Left lung (tissue), 10 donors: ENCODE results near the gene PAM16. TPM values are rescaled to one million over a fixed set of nuclear protein-coding genes. Genes with fewer than 3 reads are reported as not detected.

ENCODE experiments used
- ATAC-seq: fragments of 200-7000 bp; cut with Tn5 transposase; one replicate; pipeline ENCODE4 v1.9.1; 2020; ENCODE audit warnings: moderate library complexity
- DNase-seq, 4 donors: peaks; one replicate each; pipeline ENCODE4 v3.0.0-alpha.2; 2013 to 2020
- H3K27ac ChIP-seq, 2 donors: fragments of 200-600 bp; sonication (generic) in 1 of 2; one replicate each; pipeline versions ENCODE4 v1.5.0 to v1.8.0; 2020 to 2021
- H3K27me3 ChIP-seq, 2 donors: fragments of 200-600 bp; sonication (generic) in 1 of 2; one replicate each; pipeline versions ENCODE4 v1.5.0 to v1.8.0; 2020 to 2021
- H3K36me3 ChIP-seq, 2 donors: fragments of 200-600 bp; sonication (generic) in 1 of 2; one replicate each; pipeline versions ENCODE4 v1.5.0 to v1.8.0; 2020 to 2021
- H3K4me1 ChIP-seq, 2 donors: fragments of 200-600 bp; one replicate each; pipeline ENCODE4 v1.8.0; 2021
- H3K4me3 ChIP-seq, 2 donors: fragments of 200-600 bp; sonication (generic) in 1 of 2; one replicate each; pipeline versions ENCODE4 v1.5.0 to v1.8.0; 2020 to 2021; ENCODE audit warnings: mild to moderate bottlenecking in 1 of 2
- H3K9me3 ChIP-seq, 2 donors: fragments of 200-600 bp; sonication (generic) in 1 of 2; one replicate each; pipeline versions ENCODE4 v1.5.0 to v1.8.0; 2020 to 2021
- CTCF ChIP-seq, 2 donors: fragments of 200-600 bp; sonication (generic) in 1 of 2; IDR thresholded peaks; one replicate each; pipeline versions ENCODE4 v1.5.0 to v1.8.0; 2021; ENCODE audit warnings: antibody characterized with exemption in 2 of 2
- intact Hi-C, 2 donors: fragments of 100-400 bp; cut with DNase I; formaldehyde crosslinking; loops; one replicate each; pipeline versions ENCODE4 v1.11.2 to v1.14.2; 2022
- polyA plus RNA-seq, 6 donors: library from polyadenylated mRNA; unstranded; fragments of 120-200 nt; gene quantifications; one replicate each; pipeline ENCODE4 v1.2.1, GENCODE V29; 2013; ENCODE audit not compliant: insufficient read length in 6 of 6
- total RNA-seq, 2 donors: library from RNA; stranded (reverse); fragmentation: NEBNext Ultra II Directional; extraction: Animal tissue kit (Norgen Biotek cat#: 25700); gene quantifications; one replicate each; pipeline ENCODE4 v1.2.1, GENCODE V29; 2021
- donor health status: DM: no; HTN: yes; CAD: no.
- donor health status: DM: no; HTN: no; CAD: no.

The PAM16 gene
- total and polyA plus RNA-seq, 8 donors, result 19.1 to 44.6 (median 29.8) TPM

- Histone ChIP-seq H3K27ac (no peak overlapping the region), H3K36me3 (peaks cover 0 to 74% of the 10 kb centered on the region in 2 donors), H3K4me1 (peaks cover 4 to 13% of the 10 kb centered on the region in 2 donors), H3K9me3 (no peaks in the 10 kb centered on the region), H3K27me3 (no peaks in the 10 kb centered on the region), H3K4me3 (no peak overlapping the region)
- ATAC-seq, result no peak
- no peak for DNase-seq
- intact Hi-C loops, result no loop called here
- TF ChIP-seq CTCF (IDR thresholded peaks at IDR 0.05), result no peak
Observed at GRCh38 chr16:4365014-4365406, 13.9 kb upstream of the PAM16 start.

- no peaks in the 10 kb centered on the region for H3K9me3 ChIP-seq
- H3K4me3 ChIP-seq, result no peak overlapping the region
- H3K27ac ChIP-seq, result no peak overlapping the region
- peaks cover 0 to 77% of the 10 kb centered on the region in 2 donors for H3K36me3 ChIP-seq
- no peak for ATAC-seq
- TF ChIP-seq CTCF (IDR thresholded peaks at IDR 0.05), result no peak
- H3K27me3 ChIP-seq, result no peaks in the 10 kb centered on the region
- peaks cover 4 to 7% of the 10 kb centered on the region in 2 donors for H3K4me1 ChIP-seq
- intact Hi-C loops, result no loop called here
- DNase-seq, result peak in 1 of 4 donors; percentile 77
Observed at GRCh38 chr16:4364196-4365013, 13.3 kb upstream of the PAM16 start.

GRCh38 chr16:4362476-4363135, 11.5 kb upstream of the PAM16 start:
- H3K27ac ChIP-seq, result no peak overlapping the region
- ATAC-seq (peak; percentile 4), DNase-seq (peak in 1 of 4 donors; percentile 69)
- H3K27me3 ChIP-seq, result no peaks in the 10 kb centered on the region
- H3K9me3 ChIP-seq, result no peaks in the 10 kb centered on the region
- intact Hi-C loops, result no loop called here
- no peak for TF ChIP-seq CTCF (IDR thresholded peaks at IDR 0.05)
- peaks cover 0 to 90% of the 10 kb centered on the region in 2 donors for H3K36me3 ChIP-seq
- H3K4me3 ChIP-seq, result no peak overlapping the region
- no peaks in the 10 kb centered on the region for H3K4me1 ChIP-seq

GRCh38 chr16:4361944-4362311, 10.8 kb upstream of the PAM16 start:
- ATAC-seq (no peak), DNase-seq (peak in 1 of 4 donors; percentile 47)
- Histone ChIP-seq H3K4me3 (no peak overlapping the region), H3K27ac (no peak overlapping the region), H3K27me3 (no peaks in the 10 kb centered on the region), H3K36me3 (peaks cover 0 to 90% of the 10 kb centered on the region in 2 donors), H3K9me3 (no peaks in the 10 kb centered on the region), H3K4me1 (no peaks in the 10 kb centered on the region)
- TF ChIP-seq CTCF (IDR thresholded peaks at IDR 0.05), result no peak
- intact Hi-C loops, result no loop called here
